ENCODE results near the gene REEP1.
"Not testable (repeated sequence)": the region's sequence is repeated elsewhere in the genome, so short reads cannot be mapped to it uniquely, and the experiment has no call there.

Gene REEP1

GRCh38 chr2:86202336-86202692 lies 135.1 kb downstream of the REEP1 start:
- Histone ChIP-seq H3K23ac (ENCODE audit: low read depth, low read length, poor library complexity) (no peak overlapping the region), H4K91ac (ENCODE audit: low read depth, low read length, poor library complexity) (no peak overlapping the region), H3K4me1 (ENCODE audit: control insufficient read depth in 2 of 2, insufficient read depth in 1 of 2, low read depth in 1 of 2, low read length in 2 of 2) (peaks cover 0 to 12% of the 10 kb centered on the region in 2 donors), H2BK5ac (ENCODE audit: low read length) (no peak overlapping the region), H3K14ac (ENCODE audit: low read length) (no peak overlapping the region), H3K27me3 (ENCODE audit: control insufficient read depth in 3 of 3, insufficient read depth in 3 of 3, low read depth in 1 of 3, low read length in 3 of 3) (no peaks in the 10 kb centered on the region), H3K27ac (replicated peaks; ENCODE audit: low read length) (no peak overlapping the region), H3K4ac (ENCODE audit: low read length) (no peak overlapping the region), H3K9me3 (replicated peaks in 1 of 2; ENCODE audit: control insufficient read depth in 2 of 2, insufficient read depth in 1 of 2, low read depth in 1 of 2, low read length in 2 of 2) (no peaks in the 10 kb centered on the region), H3K18ac (ENCODE audit: low read length) (no peak overlapping the region), H2BK15ac (ENCODE audit: low read length) (no peak overlapping the region), H2BK120ac (ENCODE audit: low read depth, low read length) (no peak overlapping the region), H2AFZ (ENCODE audit: low read length) (no peak overlapping the region), H2AK5ac (ENCODE audit: low read depth, low read length) (no peak overlapping the region), H2BK12ac (ENCODE audit: low read length) (no peak overlapping the region), H3K9ac (ENCODE audit: low read depth, low read length, poor library complexity) (no peak overlapping the region), H3K4me3 (ENCODE audit: low read length in 2 of 2) (no peak overlapping the region), H3K36me3 (replicated peaks in 1 of 2; ENCODE audit: control insufficient read depth in 2 of 2, insufficient read depth in 2 of 2, low read length in 2 of 2) (peaks cover 5 to 34% of the 10 kb centered on the region in 2 donors), H4K8ac (ENCODE audit: low read depth, low read length) (no peak overlapping the region), H3K79me1 (ENCODE audit: low read depth, low read length) (no peaks in the 10 kb centered on the region), H3K4me2 (ENCODE audit: insufficient read depth, low read length, poor library complexity, severe bottlenecking) (no peak overlapping the region)
- no CpG with 5 or more reads among the region's 2 CpGs for WGBS, 2 donors (ENCODE audit: extremely low coverage in 2 of 2, insufficient read length in 2 of 2, insufficient replicate concordance in 1 of 2)
- DNase-seq (ENCODE audit: low spot score), result no peak

DNA sequence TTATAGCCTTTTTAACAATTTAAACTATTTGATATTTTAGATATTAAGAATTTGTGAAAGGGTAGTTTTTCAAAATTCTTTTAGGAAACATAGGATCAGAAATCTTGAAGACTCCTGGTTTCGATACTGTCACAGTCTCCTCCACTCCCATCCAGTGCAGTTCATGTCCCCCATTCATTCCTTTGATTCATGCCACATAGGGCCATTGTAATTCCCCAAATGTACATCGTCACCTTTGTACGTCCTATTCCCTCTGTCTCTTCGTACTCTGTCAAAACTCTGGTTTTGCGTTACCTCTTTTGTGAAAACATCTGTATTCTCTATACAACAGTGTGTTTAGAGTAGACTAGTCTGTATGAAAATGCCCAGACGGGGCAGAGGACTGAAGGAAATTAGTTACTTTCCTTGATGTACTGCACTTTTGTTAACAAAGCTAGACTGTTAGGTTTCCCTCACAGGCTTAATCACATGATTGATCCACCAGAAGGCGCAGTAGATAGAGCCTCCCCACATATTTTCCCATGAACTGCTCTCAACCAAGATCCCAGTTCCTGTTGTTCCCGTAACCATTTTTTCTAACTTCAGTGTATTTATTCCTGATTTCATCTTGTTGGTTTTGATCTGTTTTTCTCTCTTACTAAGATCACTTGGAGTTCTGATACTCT lies 135.6 kb downstream of the REEP1 start:
- Histone ChIP-seq H3K14ac (ENCODE audit: low read length) (no peak overlapping the region), H3K9me3 (replicated peaks in 1 of 2; ENCODE audit: control insufficient read depth in 2 of 2, insufficient read depth in 1 of 2, low read depth in 1 of 2, low read length in 2 of 2) (no peaks in the 10 kb centered on the region), H2BK12ac (ENCODE audit: low read length) (no peak overlapping the region), H2BK15ac (ENCODE audit: low read length) (no peak overlapping the region), H3K4me2 (ENCODE audit: insufficient read depth, low read length, poor library complexity, severe bottlenecking) (no peak overlapping the region), H2BK5ac (ENCODE audit: low read length) (no peak overlapping the region), H3K18ac (ENCODE audit: low read length) (no peak overlapping the region), H3K9ac (ENCODE audit: low read depth, low read length, poor library complexity) (no peak overlapping the region), H4K8ac (ENCODE audit: low read depth, low read length) (no peak overlapping the region), H3K4me3 (ENCODE audit: low read length in 2 of 2) (no peak overlapping the region), H3K23ac (ENCODE audit: low read depth, low read length, poor library complexity) (no peak overlapping the region), H3K27me3 (ENCODE audit: control insufficient read depth in 3 of 3, insufficient read depth in 3 of 3, low read depth in 1 of 3, low read length in 3 of 3) (no peaks in the 10 kb centered on the region), H2AFZ (ENCODE audit: low read length) (no peak overlapping the region), H3K27ac (replicated peaks; ENCODE audit: low read length) (no peak overlapping the region), H4K91ac (ENCODE audit: low read depth, low read length, poor library complexity) (no peak overlapping the region), H3K4me1 (ENCODE audit: control insufficient read depth in 2 of 2, insufficient read depth in 1 of 2, low read depth in 1 of 2, low read length in 2 of 2) (peaks cover 0 to 12% of the 10 kb centered on the region in 2 donors), H3K36me3 (replicated peaks in 1 of 2; ENCODE audit: control insufficient read depth in 2 of 2, insufficient read depth in 2 of 2, low read length in 2 of 2) (peaks cover 5 to 29% of the 10 kb centered on the region in 2 donors), H3K79me1 (ENCODE audit: low read depth, low read length) (no peaks in the 10 kb centered on the region), H3K4ac (ENCODE audit: low read length) (no peak overlapping the region), H2AK5ac (ENCODE audit: low read depth, low read length) (no peak overlapping the region), H2BK120ac (ENCODE audit: low read depth, low read length) (no peak overlapping the region)
- WGBS, 2 donors (ENCODE audit: extremely low coverage in 2 of 2, insufficient read length in 2 of 2, insufficient replicate concordance in 1 of 2), result no CpG with 5 or more reads among the region's 8 CpGs
- no peak for DNase-seq (ENCODE audit: low spot score)

GRCh38 chr2:86200564-86200963 lies 136.9 kb downstream of the REEP1 start:
- no CpG with 5 or more reads among the region's 11 CpGs for WGBS, 2 donors (ENCODE audit: extremely low coverage in 2 of 2, insufficient read length in 2 of 2, insufficient replicate concordance in 1 of 2)
- H3K18ac ChIP-seq (ENCODE audit: low read length); H2AK5ac ChIP-seq (ENCODE audit: low read depth, low read length); H3K4me2 ChIP-seq (ENCODE audit: insufficient read depth, low read length, poor library complexity, severe bottlenecking); DNase-seq (ENCODE audit: low spot score); H3K23ac ChIP-seq (ENCODE audit: low read depth, low read length, poor library complexity); H3K14ac ChIP-seq (ENCODE audit: low read length); H3K9ac ChIP-seq (ENCODE audit: low read depth, low read length, poor library complexity); H2BK5ac ChIP-seq (ENCODE audit: low read length); H2BK120ac ChIP-seq (ENCODE audit: low read depth, low read length); H2AFZ ChIP-seq (ENCODE audit: low read length); H4K91ac ChIP-seq (ENCODE audit: low read depth, low read length, poor library complexity); H3K4ac ChIP-seq (ENCODE audit: low read length); H2BK15ac ChIP-seq (ENCODE audit: low read length); H3K9me3 ChIP-seq (replicated peaks in 1 of 2; ENCODE audit: control insufficient read depth in 2 of 2, insufficient read depth in 1 of 2, low read depth in 1 of 2, low read length in 2 of 2); H3K27me3 ChIP-seq (ENCODE audit: control insufficient read depth in 3 of 3, insufficient read depth in 3 of 3, low read depth in 1 of 3, low read length in 3 of 3); H3K79me1 ChIP-seq (ENCODE audit: low read depth, low read length); H3K27ac ChIP-seq (replicated peaks; ENCODE audit: low read length); H4K8ac ChIP-seq (ENCODE audit: low read depth, low read length); H2BK12ac ChIP-seq (ENCODE audit: low read length): not testable (repeated sequence)
- peak overlapping the region in 1 of 2 donors; percentile 75 for H3K4me3 ChIP-seq (ENCODE audit: low read length in 2 of 2)
- H3K4me1 ChIP-seq (ENCODE audit: control insufficient read depth in 2 of 2, insufficient read depth in 1 of 2, low read depth in 1 of 2, low read length in 2 of 2), result peaks cover 3 to 12% of the 10 kb centered on the region in 2 donors
- H3K36me3 ChIP-seq (replicated peaks in 1 of 2; ENCODE audit: control insufficient read depth in 2 of 2, insufficient read depth in 2 of 2, low read length in 2 of 2), result peaks cover 0 to 18% of the 10 kb centered on the region in 2 donors

GRCh38 chr2:86199834-86200177 lies 137.6 kb downstream of the REEP1 start:
- H4K91ac ChIP-seq (ENCODE audit: low read depth, low read length, poor library complexity), result no peak overlapping the region
- H2BK120ac ChIP-seq (ENCODE audit: low read depth, low read length), result no peak overlapping the region
- H3K79me1 ChIP-seq (ENCODE audit: low read depth, low read length), result no peaks in the 10 kb centered on the region
- H3K4me2 ChIP-seq (ENCODE audit: insufficient read depth, low read length, poor library complexity, severe bottlenecking), result peak overlapping the region; percentile 41
- peak overlapping the region; percentile 81 for H2AFZ ChIP-seq (ENCODE audit: low read length)
- H3K4me3 ChIP-seq (ENCODE audit: low read length in 2 of 2), result peak overlapping the region; percentile 75 to 82
- H3K36me3 ChIP-seq (replicated peaks in 1 of 2; ENCODE audit: control insufficient read depth in 2 of 2, insufficient read depth in 2 of 2, low read length in 2 of 2), result peaks cover 0 to 11% of the 10 kb centered on the region in 2 donors
- H3K27ac ChIP-seq (replicated peaks; ENCODE audit: low read length), result no peak overlapping the region
- no CpG with 5 or more reads among the region's 8 CpGs for WGBS, 2 donors (ENCODE audit: extremely low coverage in 2 of 2, insufficient read length in 2 of 2, insufficient replicate concordance in 1 of 2)
- H2BK12ac ChIP-seq (ENCODE audit: low read length), result no peak overlapping the region
- no peak overlapping the region for H3K23ac ChIP-seq (ENCODE audit: low read depth, low read length, poor library complexity)
- H4K8ac ChIP-seq (ENCODE audit: low read depth, low read length), result no peak overlapping the region
- H3K9ac ChIP-seq (ENCODE audit: low read depth, low read length, poor library complexity), result no peak overlapping the region
- H3K9me3 ChIP-seq (replicated peaks in 1 of 2; ENCODE audit: control insufficient read depth in 2 of 2, insufficient read depth in 1 of 2, low read depth in 1 of 2, low read length in 2 of 2), result no peaks in the 10 kb centered on the region
- no peak overlapping the region for H2BK15ac ChIP-seq (ENCODE audit: low read length)
- H3K27me3 ChIP-seq (ENCODE audit: control insufficient read depth in 3 of 3, insufficient read depth in 3 of 3, low read depth in 1 of 3, low read length in 3 of 3), result no peaks in the 10 kb centered on the region
- no peak for DNase-seq (ENCODE audit: low spot score)
- no peak overlapping the region for H3K14ac ChIP-seq (ENCODE audit: low read length)
- no peak overlapping the region for H2BK5ac ChIP-seq (ENCODE audit: low read length)
- peaks cover 3 to 12% of the 10 kb centered on the region in 2 donors for H3K4me1 ChIP-seq (ENCODE audit: control insufficient read depth in 2 of 2, insufficient read depth in 1 of 2, low read depth in 1 of 2, low read length in 2 of 2)
- no peak overlapping the region for H3K18ac ChIP-seq (ENCODE audit: low read length)
- no peak overlapping the region for H2AK5ac ChIP-seq (ENCODE audit: low read depth, low read length)
- H3K4ac ChIP-seq (ENCODE audit: low read length), result no peak overlapping the region
